Activated CD8-positive, alpha-beta memory T cell treated with anti-CD3 and anti-CD28 coated beads, Interleukin-2, amount 50 U/mL, for 4 hours (primary cell): ENCODE measurements around the gene TAF9B.
"Not testable (repeated sequence)": the region's sequence is repeated elsewhere in the genome, so short reads cannot be mapped to it uniquely, and the experiment has no call there.

Source experiments
- DNase-seq: peaks from one replicate; pipeline ENCODE4 v3.0.0-alpha.2; 2020

Gene TAF9B

GRCh38 chrX:78116365-78116764 is 23.1 kb downstream of the TAF9B start:
- no peak for DNase-seq

- no peak for DNase-seq
These were observed 28.1 kb downstream of the TAF9B start for GRCh38 chrX:78111140-78111931.

GRCh38 chrX:78109458-78109857 is 30.0 kb downstream of the TAF9B start:
- no peak for DNase-seq

GRCh38 chrX:78106651-78106986 is 32.8 kb downstream of the TAF9B start:
- DNase-seq = no peak

GRCh38 chrX:78105944-78106650 is 33.4 kb downstream of the TAF9B start:
- no peak for DNase-seq

GRCh38 chrX:78104447-78105176 is 34.8 kb downstream of the TAF9B start:
- DNase-seq = no peak

- peak; percentile 89 for DNase-seq
These were observed 35.6 kb downstream of the TAF9B start, which contains the start of gene PGK1 for GRCh38 chrX:78103623-78104446. TSS of gene PGK1 (plus strand) at chrX:78104248. CDS start at chrX:78104341, 93 bp downstream.

GRCh38 chrX:78103001-78103622 is 36.3 kb downstream of the TAF9B start:
- no peak for DNase-seq

GRCh38 chrX:78102091-78102490 is 37.4 kb downstream of the TAF9B start:
- no peak for DNase-seq

GRCh38 chrX:78098108-78098507 is 41.3 kb downstream of the TAF9B start:
- DNase-seq = no peak

- DNase-seq = no peak
These were observed 47.2 kb downstream of the TAF9B start for GRCh38 chrX:78092296-78092695.

GRCh38 chrX:78081413-78081812 is 58.0 kb downstream of the TAF9B start:
- not testable (repeated sequence) for DNase-seq
